ENCODE measurements around the gene PAOX. TPM values are rescaled to one million over a fixed set of nuclear protein-coding genes. Genes with fewer than 3 reads are reported as not detected.

Gene PAOX
- total RNA-seq, 4 donors from 2014 or later: 2.4 to 18.6 (median 8.1) TPM

- TF ChIP-seq CTCF (IDR thresholded peaks at IDR 0.05; ENCODE audit: low read depth): no peak
Observed at GRCh38 chr10:133343558-133343957, 35.5 kb upstream of the PAOX start.

- no peak for TF ChIP-seq CTCF (IDR thresholded peaks at IDR 0.05; ENCODE audit: low read depth)
Observed at GRCh38 chr10:133344236-133344635, 34.8 kb upstream of the PAOX start.

GRCh38 chr10:133346413-133346812 lies 32.6 kb upstream of the PAOX start:
- no peak for TF ChIP-seq CTCF (IDR thresholded peaks at IDR 0.05; ENCODE audit: low read depth)

DNA sequence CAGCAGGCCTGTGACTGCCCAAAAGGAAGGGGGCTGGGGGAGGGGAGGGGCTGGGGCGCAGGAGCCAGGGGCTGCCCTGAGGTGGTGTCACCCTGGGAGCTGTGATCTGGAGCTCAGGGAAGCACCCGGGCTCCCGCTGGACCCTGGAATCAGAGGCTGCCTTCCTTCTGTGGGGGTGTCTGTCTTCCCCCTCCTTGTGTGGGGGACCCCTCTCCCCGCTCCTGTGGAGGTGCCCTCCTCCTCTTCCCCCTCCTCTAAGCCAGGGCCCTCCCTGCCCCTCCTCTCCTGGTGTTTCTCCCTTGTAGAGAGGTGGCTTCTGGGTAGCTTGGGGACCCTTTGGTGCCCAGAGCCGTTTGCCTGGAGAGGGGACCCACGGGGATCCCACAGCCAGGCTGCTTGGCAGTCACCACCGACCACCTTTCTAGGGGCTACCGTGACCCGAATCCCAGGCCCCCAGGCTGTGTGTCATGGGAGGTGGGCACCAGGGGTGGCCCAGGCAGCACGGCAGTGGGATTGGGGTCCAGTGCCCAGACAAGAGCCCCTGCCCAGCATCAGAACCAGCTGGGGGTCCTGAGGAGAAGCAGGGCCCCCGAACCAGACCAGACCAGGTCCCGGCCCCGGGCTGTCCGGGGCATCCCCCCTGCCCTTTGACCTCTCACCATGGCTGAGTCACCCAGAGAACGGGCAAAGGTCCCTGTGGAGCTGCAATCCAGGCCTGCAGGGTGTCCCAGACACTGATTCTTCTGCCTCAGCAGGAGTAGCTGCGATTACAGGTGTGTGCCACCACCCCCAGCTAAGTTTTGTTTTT lies 31.1 kb upstream of the PAOX start:
- TF ChIP-seq CTCF (IDR thresholded peaks at IDR 0.05; ENCODE audit: low read depth): no peak

- no peak for TF ChIP-seq CTCF (IDR thresholded peaks at IDR 0.05; ENCODE audit: low read depth)
Observed at GRCh38 chr10:133349160-133349568, 29.9 kb upstream of the PAOX start.

DNA sequence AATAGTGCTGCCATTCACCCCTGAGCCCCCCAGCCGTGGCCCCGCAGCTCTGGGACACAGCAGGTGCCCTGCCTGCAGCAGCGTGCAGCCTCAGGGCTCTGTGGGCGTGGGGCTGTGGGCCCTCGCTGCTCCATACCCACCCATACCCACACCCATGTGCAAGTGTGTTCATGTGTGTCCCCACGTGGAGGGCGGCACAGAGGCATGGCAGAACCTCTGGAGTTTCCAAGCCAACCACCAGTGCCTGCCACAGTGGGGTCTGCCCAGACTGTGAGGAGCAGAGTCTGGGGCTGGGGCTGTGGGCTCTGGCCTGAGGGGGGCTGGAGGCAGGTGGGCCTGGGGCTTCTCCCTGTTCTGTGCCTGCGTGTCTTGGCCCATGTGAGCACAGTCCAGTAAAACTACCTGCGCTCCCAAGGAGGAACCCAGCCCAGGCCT lies 29.5 kb upstream of the PAOX start:
- no peak for TF ChIP-seq CTCF (IDR thresholded peaks at IDR 0.05; ENCODE audit: low read depth)

DNA sequence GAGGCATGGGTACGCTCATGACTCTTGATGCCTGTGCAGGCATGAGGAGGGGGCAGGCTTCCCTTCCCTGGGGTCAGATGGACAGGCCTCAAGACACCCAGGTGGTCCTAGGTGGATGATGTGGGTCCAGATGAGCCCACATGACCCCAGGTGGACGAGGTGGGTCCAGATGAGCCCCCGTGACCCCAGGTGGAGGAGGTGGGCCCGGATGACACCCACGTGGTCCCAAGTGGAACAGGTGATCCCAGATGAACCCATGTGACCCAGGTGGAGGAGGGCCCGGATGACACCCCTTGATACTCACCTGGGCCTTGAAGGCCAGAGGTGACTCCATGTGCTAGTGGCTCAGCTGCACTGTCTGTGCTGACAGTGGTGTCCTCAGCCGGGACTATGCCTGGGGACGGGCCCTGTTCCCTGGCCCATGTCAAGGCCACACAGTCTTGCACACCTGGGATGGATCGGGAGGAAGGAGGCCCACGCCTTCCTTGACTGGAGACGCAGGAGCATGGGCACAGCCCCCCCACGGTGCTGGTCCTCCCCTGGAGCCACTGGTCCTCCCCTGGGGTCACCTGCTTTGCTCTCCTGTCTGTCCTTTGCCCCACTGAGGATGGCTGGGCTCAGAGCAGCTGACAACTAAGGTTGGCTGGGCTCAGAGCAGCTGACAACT lies 28.6 kb upstream of the PAOX start:
- no peak for TF ChIP-seq CTCF (IDR thresholded peaks at IDR 0.05; ENCODE audit: low read depth)

Measured in subcutaneous adipose tissue (tissue), 4 donors.